Fibroblast of skin of left quadriceps (primary cell): Measurements from ENCODE around the gene CELSR3.
A peak's percentile ranks its signal among the peaks of the same experiment; 100 is the strongest.

Experiments
- DNase-seq, 2 experiments: peaks; one replicate each; pipeline ENCODE4 v3.0.0-alpha.2; 2013; ENCODE audit warnings: low read depth in 2 of 2

CELSR3 gene

GRCh38 chr3:48635222-48636021, 27.3 kb downstream of the CELSR3 start, which contains the start of gene SLC26A6:
Gene SLC26A6 (minus strand): TSS chr3:48635461. CDS start chr3:48635393, 68 bp downstream.
- peak; percentile 86 to 89 for DNase-seq

GRCh38 chr3:48634661-48635221, 27.9 kb downstream of the CELSR3 start:
- DNase-seq, result peak in 1 of 2 experiments; percentile 18

- no peak for DNase-seq
Measured at GRCh38 chr3:48633743-48634142, 28.9 kb downstream of the CELSR3 start.

GRCh38 chr3:48633256-48633655, 29.4 kb downstream of the CELSR3 start:
- no peak for DNase-seq

- DNase-seq, result no peak
Measured at GRCh38 chr3:48631516-48632448, 30.9 kb downstream of the CELSR3 start.

- no peak for DNase-seq
Measured at GRCh38 chr3:48630833-48631232, 31.9 kb downstream of the CELSR3 start.

GRCh38 chr3:48630407-48630806, 32.3 kb downstream of the CELSR3 start:
- DNase-seq, result no peak

- DNase-seq, result no peak
Measured at GRCh38 chr3:48629894-48630293, 32.8 kb downstream of the CELSR3 start.

GRCh38 chr3:48628277-48629017, 34.2 kb downstream of the CELSR3 start:
- no peak for DNase-seq

- no peak for DNase-seq
Measured at GRCh38 chr3:48625600-48625999, 37.1 kb downstream of the CELSR3 start.

GRCh38 chr3:48624767-48625166, 37.9 kb downstream of the CELSR3 start:
- no peak for DNase-seq

- no peak for DNase-seq
Measured at GRCh38 chr3:48623851-48624547, 38.7 kb downstream of the CELSR3 start.

- DNase-seq, result no peak
Measured at GRCh38 chr3:48621461-48621869, 41.2 kb downstream of the CELSR3 start, which contains the start of gene TMEM89. Gene TMEM89 (minus strand): TSS chr3:48621769. CDS start chr3:48621756, 13 bp downstream.

GRCh38 chr3:48619541-48620524, 42.9 kb downstream of the CELSR3 start:
- no peak for DNase-seq

- no peak for DNase-seq
Measured at GRCh38 chr3:48617559-48617958, 45.1 kb downstream of the CELSR3 start.

- DNase-seq, result peak; percentile 56 to 63
Measured at GRCh38 chr3:48614044-48614443, 48.6 kb downstream of the CELSR3 start.

- DNase-seq, result no peak
Measured at GRCh38 chr3:48612309-48612708, 50.4 kb downstream of the CELSR3 start.

GRCh38 chr3:48609088-48610005, 53.3 kb downstream of the CELSR3 start, which contains the start of gene UQCRC1:
Gene UQCRC1 (minus strand): TSS chr3:48609646. CDS start chr3:48609620, 26 bp downstream.
- peak; percentile 74 to 75 for DNase-seq
